Erythroblast (primary cell): Measurements from ENCODE around the gene EGFR.

Experiments
- GATA1 ChIP-seq: IDR thresholded peaks from 2 replicates; pipeline ENCODE4 v1.6.1; 2011; ENCODE audit warnings: low read depth, mild to moderate bottlenecking, control low read depth, low read length, moderate library complexity
- POLR2A ChIP-seq: IDR thresholded peaks from 2 replicates; pipeline ENCODE4 v1.6.1; 2011; ENCODE audit warnings: mild to moderate bottlenecking, low read length

DNA sequence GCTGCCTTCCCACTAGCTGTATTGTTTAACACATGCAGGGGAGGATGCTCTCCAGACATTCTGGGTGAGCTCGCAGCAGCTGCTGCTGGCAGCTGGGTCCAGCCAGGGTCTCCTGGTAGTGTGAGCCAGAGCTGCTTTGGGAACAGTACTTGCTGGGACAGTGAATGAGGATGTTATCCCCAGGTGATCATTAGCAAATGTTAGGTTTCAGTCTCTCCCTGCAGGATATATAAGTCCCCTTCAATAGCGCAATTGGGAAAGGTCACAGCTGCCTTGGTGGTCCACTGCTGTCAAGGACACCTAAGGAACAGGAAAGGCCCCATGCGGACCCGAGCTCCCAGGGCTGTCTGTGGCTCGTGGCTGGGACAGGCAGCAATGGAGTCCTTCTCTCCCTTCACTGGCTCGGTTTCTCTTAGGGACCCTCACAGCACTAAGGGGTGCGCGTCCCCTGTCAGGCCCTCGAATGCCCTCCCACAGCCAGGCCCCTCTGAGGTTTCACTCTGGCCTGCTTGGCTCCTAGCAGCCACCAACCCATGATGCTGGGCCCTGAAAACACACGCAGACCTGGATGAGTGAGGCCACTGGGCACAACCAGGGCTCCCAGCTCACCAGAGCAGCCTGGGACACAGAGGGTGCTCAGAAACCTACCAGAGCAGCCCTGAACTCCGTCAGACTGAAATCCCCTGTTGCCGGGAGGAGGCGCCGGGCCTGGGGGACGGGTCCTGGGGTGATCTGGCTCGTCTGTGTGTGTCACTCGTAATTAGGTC, 173.3 kb downstream of the EGFR start:
- TF ChIP-seq POLR2A (no peak), GATA1 (no peak)
